ENCODE data around the gene GRWD1.
A peak's percentile ranks its signal among the peaks of the same experiment; 100 is the strongest.

The GRWD1 gene

GRCh38 chr19:48497728-48498594 lies 52.2 kb downstream of the GRWD1 start:
- TF ChIP-seq MAX (IDR thresholded peaks at IDR 0.05) (no peak), TCF12 (IDR thresholded peaks at IDR 0.05; ENCODE audit: low read depth) (no peak), CREB1 (IDR thresholded peaks at IDR 0.05; ENCODE audit: low read depth) (no peak), RAD21 (IDR thresholded peaks at IDR 0.05; ENCODE audit: low read depth) (no peak), ZBTB7A (IDR thresholded peaks at IDR 0.05; ENCODE audit: low read depth) (no peak), CEBPB (IDR thresholded peaks at IDR 0.05) (no peak), EP300 (IDR thresholded peaks at IDR 0.05; ENCODE audit: borderline replicate concordance) (no peak), EGR1 (IDR thresholded peaks at IDR 0.05) (no peak)

GRCh38 chr19:48498595-48499311 lies 53.0 kb downstream of the GRWD1 start:
- TF ChIP-seq TAF1 (IDR thresholded peaks at IDR 0.05; ENCODE audit: low read depth) = no peak
- no peak for TF ChIP-seq TCF12 (IDR thresholded peaks at IDR 0.05; ENCODE audit: low read depth)
- no peak for TF ChIP-seq YY1 (IDR thresholded peaks at IDR 0.05; ENCODE audit: low read depth)
- TF ChIP-seq RAD21 (IDR thresholded peaks at IDR 0.05; ENCODE audit: low read depth) = no peak
- TF ChIP-seq REST (IDR thresholded peaks at IDR 0.05; ENCODE audit: low read depth) = no peak
- TF ChIP-seq EGR1 (IDR thresholded peaks at IDR 0.05) = no peak
- TF ChIP-seq CEBPB (IDR thresholded peaks at IDR 0.05) = no peak
- no peak for TF ChIP-seq TEAD4 (IDR thresholded peaks at IDR 0.05)
- no peak for TF ChIP-seq NFIC (IDR thresholded peaks at IDR 0.05)
- no peak for TF ChIP-seq USF1 (IDR thresholded peaks at IDR 0.05)
- TF ChIP-seq MAX (IDR thresholded peaks at IDR 0.05) = no peak
- no peak for TF ChIP-seq EP300 (IDR thresholded peaks at IDR 0.05; ENCODE audit: borderline replicate concordance)
- TF ChIP-seq FOXM1 (IDR thresholded peaks at IDR 0.05; ENCODE audit: borderline replicate concordance, low read depth) = no peak
- TF ChIP-seq ZBTB7A (IDR thresholded peaks at IDR 0.05; ENCODE audit: low read depth) = no peak
- no peak for TF ChIP-seq CREB1 (IDR thresholded peaks at IDR 0.05; ENCODE audit: low read depth)

GRCh38 chr19:48499316-48500090 lies 53.7 kb downstream of the GRWD1 start:
- no peak for TF ChIP-seq TCF12 (IDR thresholded peaks at IDR 0.05; ENCODE audit: low read depth)
- TF ChIP-seq REST (IDR thresholded peaks at IDR 0.05; ENCODE audit: low read depth) = no peak
- no peak for TF ChIP-seq MAX (IDR thresholded peaks at IDR 0.05)
- TF ChIP-seq CEBPB (IDR thresholded peaks at IDR 0.05) = no peak
- no peak for TF ChIP-seq USF1 (IDR thresholded peaks at IDR 0.05)
- TF ChIP-seq EGR1 (IDR thresholded peaks at IDR 0.05) = no peak
- no peak for TF ChIP-seq EP300 (IDR thresholded peaks at IDR 0.05; ENCODE audit: borderline replicate concordance)
- TF ChIP-seq NFIC (IDR thresholded peaks at IDR 0.05) = no peak
- no peak for TF ChIP-seq YY1 (IDR thresholded peaks at IDR 0.05; ENCODE audit: low read depth)
- TF ChIP-seq ZBTB7A (IDR thresholded peaks at IDR 0.05; ENCODE audit: low read depth) = no peak
- no peak for TF ChIP-seq CREB1 (IDR thresholded peaks at IDR 0.05; ENCODE audit: low read depth)
- no peak for TF ChIP-seq RAD21 (IDR thresholded peaks at IDR 0.05; ENCODE audit: low read depth)
- TF ChIP-seq TAF1 (IDR thresholded peaks at IDR 0.05; ENCODE audit: low read depth) = no peak
- no peak for TF ChIP-seq FOXM1 (IDR thresholded peaks at IDR 0.05; ENCODE audit: borderline replicate concordance, low read depth)
- TF ChIP-seq TEAD4 (IDR thresholded peaks at IDR 0.05) = no peak

GRCh38 chr19:48500830-48501493 lies 55.2 kb downstream of the GRWD1 start:
- TF ChIP-seq MAX (IDR thresholded peaks at IDR 0.05) (peak; percentile 17; the same call in 1 of the 2 replicates), FOXM1 (IDR thresholded peaks at IDR 0.05; ENCODE audit: borderline replicate concordance, low read depth) (no peak)

Data from Ishikawa (cell line).